Measurements from ENCODE around the gene MEMO1. TPM values are rescaled to one million over a fixed set of nuclear protein-coding genes. Genes with fewer than 3 reads are reported as not detected.

The MEMO1 gene
- total and polyA plus RNA-seq, 2 donors (not counting 1 experiment from before 2014, with no cell fraction given): 44.8 to 65.8 TPM

DNA sequence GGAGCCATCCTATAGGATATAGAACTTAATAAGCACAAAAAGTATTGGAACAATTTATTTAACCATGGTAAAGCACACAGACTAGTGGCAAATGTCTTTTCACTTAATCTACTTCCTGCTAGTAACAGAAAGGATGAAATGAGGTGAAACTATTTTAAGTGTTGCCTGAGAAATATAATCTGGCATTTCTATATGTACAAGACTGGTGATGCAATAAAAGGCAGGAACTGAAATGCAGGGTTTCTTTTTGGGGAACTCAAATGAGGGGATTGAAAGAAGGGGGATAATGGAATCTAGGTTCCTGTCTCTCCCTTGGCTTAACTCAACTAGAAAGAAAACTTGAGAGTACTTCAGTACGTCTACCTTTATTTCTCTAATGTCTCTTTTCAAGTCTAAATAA is 122.3 kb downstream of the MEMO1 start:
- Mint-ChIP-seq H3K4me1 (peaks cover 35% of the 10 kb centered on the region), H3K27ac (peak overlapping the region; percentile 51), H3K27me3 (no peaks in the 10 kb centered on the region), H3K9me3 (ENCODE audit: insufficient read depth) (no peaks in the 10 kb centered on the region), H3K4me3 (no peak overlapping the region)
- Histone ChIP-seq H3K27ac (ENCODE audit: low read length in 2 of 2) (peak overlapping the region in 1 of 2 donors; percentile 51), H3K27me3 (replicated peaks in 1 of 4; ENCODE audit: control extremely low read depth in 1 of 4, control insufficient read depth in 3 of 4, insufficient read depth in 4 of 4, low read length in 3 of 4) (no peaks in the 10 kb centered on the region), H3K9me3 (ENCODE audit: control extremely low read depth in 1 of 3, control insufficient read depth in 2 of 3, insufficient read depth in 1 of 3, low read length in 2 of 3) (no peaks in the 10 kb centered on the region), H3K79me2 (ENCODE audit: control insufficient read depth, insufficient read depth, low read length) (no peaks in the 10 kb centered on the region), H2AFZ (ENCODE audit: insufficient read depth, low read depth, low read length, poor library complexity, severe bottlenecking) (no peak overlapping the region), H3K4me2 (replicated peaks; ENCODE audit: low read depth, low read length, poor library complexity, severe bottlenecking) (no peak overlapping the region), H3K4me1 (ENCODE audit: control insufficient read depth in 2 of 2, insufficient read depth in 2 of 2, low read length in 2 of 2) (peaks cover 0 to 28% of the 10 kb centered on the region in 2 donors), H3K4me3 (ENCODE audit: control extremely low read depth in 1 of 5, extremely low read depth in 1 of 5, insufficient read depth in 1 of 5, low read depth in 2 of 5, low read length in 4 of 5) (no peak overlapping the region), H3K36me3 (replicated peaks in 1 of 2; ENCODE audit: control extremely low read depth in 1 of 2, control insufficient read depth in 1 of 2, extremely low read depth in 1 of 2, insufficient read depth in 2 of 2, low read length in 1 of 2) (peaks cover 7 to 10% of the 10 kb centered on the region in 2 experiments), H3K9ac (ENCODE audit: low read length) (no peak overlapping the region), H4K20me1 (ENCODE audit: control insufficient read depth, insufficient read depth, low read length, poor library complexity, severe bottlenecking) (peaks cover 9% of the 10 kb centered on the region)
- ChIA-PET POLR2A (no interaction called here), CTCF (no interaction called here)
- no CpG with 5 or more reads among the region's 1 CpG for WGBS (ENCODE audit: insufficient coverage)
- ATAC-seq (ENCODE audit: low read depth) (no peak), DNase-seq (no peak)
- TF ChIP-seq, protein P1, sequence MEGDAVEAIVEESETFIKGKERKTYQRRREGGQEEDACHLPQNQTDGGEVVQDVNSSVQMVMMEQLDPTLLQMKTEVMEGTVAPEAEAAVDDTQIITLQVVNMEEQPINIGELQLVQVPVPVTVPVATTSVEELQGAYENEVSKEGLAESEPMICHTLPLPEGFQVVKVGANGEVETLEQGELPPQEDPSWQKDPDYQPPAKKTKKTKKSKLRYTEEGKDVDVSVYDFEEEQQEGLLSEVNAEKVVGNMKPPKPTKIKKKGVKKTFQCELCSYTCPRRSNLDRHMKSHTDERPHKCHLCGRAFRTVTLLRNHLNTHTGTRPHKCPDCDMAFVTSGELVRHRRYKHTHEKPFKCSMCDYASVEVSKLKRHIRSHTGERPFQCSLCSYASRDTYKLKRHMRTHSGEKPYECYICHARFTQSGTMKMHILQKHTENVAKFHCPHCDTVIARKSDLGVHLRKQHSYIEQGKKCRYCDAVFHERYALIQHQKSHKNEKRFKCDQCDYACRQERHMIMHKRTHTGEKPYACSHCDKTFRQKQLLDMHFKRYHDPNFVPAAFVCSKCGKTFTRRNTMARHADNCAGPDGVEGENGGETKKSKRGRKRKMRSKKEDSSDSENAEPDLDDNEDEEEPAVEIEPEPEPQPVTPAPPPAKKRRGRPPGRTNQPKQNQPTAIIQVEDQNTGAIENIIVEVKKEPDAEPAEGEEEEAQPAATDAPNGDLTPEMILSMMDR (IDR thresholded peaks at IDR 0.05): no peak
- no peak for TF ChIP-seq EZH2 (IDR thresholded peaks at IDR 0.05; ENCODE audit: borderline replicate concordance, insufficient read depth, low read depth, low read length, poor library complexity, severe bottlenecking)
- intact Hi-C loops (cut with micrococcal nuclease): no loop called here

DNA sequence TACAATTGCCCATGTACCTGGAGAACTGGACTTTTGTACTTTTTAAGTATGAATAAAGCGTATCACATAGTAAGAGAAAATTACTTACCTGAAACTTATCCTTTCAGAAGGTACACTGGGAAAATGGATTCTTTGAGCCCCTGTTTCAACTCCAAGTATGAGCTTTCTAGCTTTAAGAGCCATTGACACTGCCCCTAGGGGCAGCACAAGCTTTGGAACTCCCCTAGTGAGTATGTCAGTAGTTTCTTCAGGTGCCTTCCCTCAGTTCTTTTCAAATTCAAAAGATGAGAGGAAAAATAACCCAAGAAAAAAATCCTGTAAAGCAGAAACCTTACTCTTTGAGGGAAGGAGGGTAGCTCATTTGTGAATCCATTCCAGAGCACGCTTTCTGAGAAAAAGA is 124.1 kb downstream of the MEMO1 start:
- TF ChIP-seq, protein P1 (IDR thresholded peaks at IDR 0.05): peak; percentile 40
- no peak for TF ChIP-seq EZH2 (IDR thresholded peaks at IDR 0.05; ENCODE audit: borderline replicate concordance, insufficient read depth, low read depth, low read length, poor library complexity, severe bottlenecking)
- CTCF ChIA-PET: interaction anchor here (0.6 to 1.0 kb wide), 2 partner anchors 16 to 250 kb away, joined by 3 read pairs; no protein-coding TSS in a partner anchor
- no peak overlapping the region for H3K4me3 Mint-ChIP-seq
- no peaks in the 10 kb centered on the region for H3K27me3 Mint-ChIP-seq
- peaks cover 31% of the 10 kb centered on the region for H3K4me1 Mint-ChIP-seq
- intact Hi-C loops (cut with micrococcal nuclease): no loop called here
- no CpG with 5 or more reads among the region's 2 CpGs for WGBS (ENCODE audit: insufficient coverage)
- H3K9me3 ChIP-seq (ENCODE audit: control extremely low read depth in 1 of 3, control insufficient read depth in 2 of 3, insufficient read depth in 1 of 3, low read length in 2 of 3): no peaks in the 10 kb centered on the region
- no peak for ATAC-seq (ENCODE audit: low read depth)
- H3K27ac ChIP-seq (ENCODE audit: low read length in 2 of 2): no peak overlapping the region
- H3K27me3 ChIP-seq (replicated peaks in 1 of 4; ENCODE audit: control extremely low read depth in 1 of 4, control insufficient read depth in 3 of 4, insufficient read depth in 4 of 4, low read length in 3 of 4): no peaks in the 10 kb centered on the region
- no peak overlapping the region for H3K4me3 ChIP-seq (ENCODE audit: control extremely low read depth in 1 of 5, extremely low read depth in 1 of 5, insufficient read depth in 1 of 5, low read depth in 2 of 5, low read length in 4 of 5)
- peak; percentile 17 for DNase-seq
- no peak overlapping the region for H3K4me2 ChIP-seq (replicated peaks; ENCODE audit: low read depth, low read length, poor library complexity, severe bottlenecking)
- H3K9ac ChIP-seq (ENCODE audit: low read length): no peak overlapping the region
- peaks cover 9% of the 10 kb centered on the region for H4K20me1 ChIP-seq (ENCODE audit: control insufficient read depth, insufficient read depth, low read length, poor library complexity, severe bottlenecking)
- peaks cover 7 to 10% of the 10 kb centered on the region in 2 experiments for H3K36me3 ChIP-seq (replicated peaks in 1 of 2; ENCODE audit: control extremely low read depth in 1 of 2, control insufficient read depth in 1 of 2, extremely low read depth in 1 of 2, insufficient read depth in 2 of 2, low read length in 1 of 2)
- no peaks in the 10 kb centered on the region for H3K79me2 ChIP-seq (ENCODE audit: control insufficient read depth, insufficient read depth, low read length)
- POLR2A ChIA-PET: no interaction called here
- H3K9me3 Mint-ChIP-seq (ENCODE audit: insufficient read depth): no peaks in the 10 kb centered on the region
- H3K4me1 ChIP-seq (ENCODE audit: control insufficient read depth in 2 of 2, insufficient read depth in 2 of 2, low read length in 2 of 2): peaks cover 0 to 28% of the 10 kb centered on the region in 2 donors
- no peak overlapping the region for H2AFZ ChIP-seq (ENCODE audit: insufficient read depth, low read depth, low read length, poor library complexity, severe bottlenecking)
- no peak overlapping the region for H3K27ac Mint-ChIP-seq
